Measurements from ENCODE around the gene KCND3.

DNA sequence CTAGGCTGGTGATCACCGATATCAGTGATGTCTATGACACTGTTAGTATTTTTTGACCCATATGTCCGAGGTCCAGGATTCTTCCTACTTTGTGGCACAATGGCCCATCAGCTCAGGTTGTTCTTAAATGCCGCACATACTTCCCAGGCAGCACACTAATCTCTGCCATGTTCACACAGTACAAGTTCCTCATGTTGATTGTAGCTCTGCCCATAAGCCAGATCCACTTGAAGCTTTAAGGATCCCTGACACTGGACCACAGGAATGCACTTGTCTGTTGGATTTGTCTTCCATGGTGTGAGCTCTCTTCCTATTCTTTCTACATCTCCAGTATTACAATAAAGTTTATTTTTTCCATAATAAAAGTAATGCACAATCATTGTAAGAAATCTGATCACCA lies 164.3 kb downstream of the KCND3 start:
- TF ChIP-seq, protein P1, sequence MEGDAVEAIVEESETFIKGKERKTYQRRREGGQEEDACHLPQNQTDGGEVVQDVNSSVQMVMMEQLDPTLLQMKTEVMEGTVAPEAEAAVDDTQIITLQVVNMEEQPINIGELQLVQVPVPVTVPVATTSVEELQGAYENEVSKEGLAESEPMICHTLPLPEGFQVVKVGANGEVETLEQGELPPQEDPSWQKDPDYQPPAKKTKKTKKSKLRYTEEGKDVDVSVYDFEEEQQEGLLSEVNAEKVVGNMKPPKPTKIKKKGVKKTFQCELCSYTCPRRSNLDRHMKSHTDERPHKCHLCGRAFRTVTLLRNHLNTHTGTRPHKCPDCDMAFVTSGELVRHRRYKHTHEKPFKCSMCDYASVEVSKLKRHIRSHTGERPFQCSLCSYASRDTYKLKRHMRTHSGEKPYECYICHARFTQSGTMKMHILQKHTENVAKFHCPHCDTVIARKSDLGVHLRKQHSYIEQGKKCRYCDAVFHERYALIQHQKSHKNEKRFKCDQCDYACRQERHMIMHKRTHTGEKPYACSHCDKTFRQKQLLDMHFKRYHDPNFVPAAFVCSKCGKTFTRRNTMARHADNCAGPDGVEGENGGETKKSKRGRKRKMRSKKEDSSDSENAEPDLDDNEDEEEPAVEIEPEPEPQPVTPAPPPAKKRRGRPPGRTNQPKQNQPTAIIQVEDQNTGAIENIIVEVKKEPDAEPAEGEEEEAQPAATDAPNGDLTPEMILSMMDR (IDR thresholded peaks at IDR 0.05; ENCODE audit: low read depth, low read length, missing input control): no peak
- TF ChIP-seq NR2F2 (IDR thresholded peaks at IDR 0.05) (no peak), SP1 (IDR thresholded peaks at IDR 0.05) (no peak), FOXA1 (IDR thresholded peaks at IDR 0.05) (no peak), GABPA (IDR thresholded peaks at IDR 0.05 in 1 of 2, conservative IDR thresholded peaks at IDR 0.05 in 1 of 2) (no peak), YY1 (IDR thresholded peaks at IDR 0.05) (no peak), RXRA (IDR thresholded peaks at IDR 0.05) (no peak), JUND (IDR thresholded peaks at IDR 0.05) (no peak), EGR1 (IDR thresholded peaks at IDR 0.05; ENCODE audit: low read depth in 2 of 2) (no peak), HNF4A (conservative IDR thresholded peaks at IDR 0.05) (no peak), TAF1 (conservative IDR thresholded peaks at IDR 0.05) (no peak)
- TF ChIP-seq, protein P2, sequence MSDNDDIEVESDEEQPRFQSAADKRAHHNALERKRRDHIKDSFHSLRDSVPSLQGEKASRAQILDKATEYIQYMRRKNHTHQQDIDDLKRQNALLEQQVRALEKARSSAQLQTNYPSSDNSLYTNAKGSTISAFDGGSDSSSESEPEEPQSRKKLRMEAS (IDR thresholded peaks at IDR 0.05): no peak
